Body of pancreas (tissue), 4 donors: Measurements from ENCODE around the gene CARD14.

Source experiments
- POLR2A ChIP-seq, 3 donors: fragments of 450-650 bp; IDR thresholded peaks; one replicate each; pipeline ENCODE4 v1.6.1; 2016; ENCODE audit warnings: antibody characterized with exemption in 3 of 3, mild to moderate bottlenecking in 2 of 3
- TF ChIP-seq, protein P1 (sequence below), 7 experiments: fragments of 450-650 bp in 4 of 7; fragments of 200-600 bp in 3 of 7; sonication (generic) in 3 of 7; IDR thresholded peaks; one replicate each; pipeline ENCODE4 v1.5.1; 2016 to 2019; ENCODE audit warnings: antibody characterized with exemption in 7 of 7

DNA sequence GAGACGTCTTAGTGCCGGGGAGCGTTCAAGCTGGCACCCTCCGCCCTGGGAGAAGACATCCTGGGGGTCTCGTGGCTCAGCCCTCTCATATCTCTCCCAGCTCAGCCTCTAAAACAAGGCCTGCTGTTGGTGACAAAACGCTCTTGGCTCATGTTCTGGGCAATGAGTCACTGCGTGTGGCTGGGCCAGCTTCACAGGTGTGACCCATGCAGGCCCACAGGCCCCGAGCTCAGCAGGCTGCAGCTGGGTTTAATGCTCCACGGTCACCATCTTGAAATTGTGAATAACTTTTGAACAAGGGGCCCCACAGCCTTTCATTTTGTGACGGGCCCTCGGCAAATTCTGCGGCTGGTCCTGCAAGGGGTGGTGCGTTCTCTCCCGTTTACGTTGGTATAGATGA, 46.0 kb upstream of the CARD14 start:
- TF ChIP-seq, protein P1, sequence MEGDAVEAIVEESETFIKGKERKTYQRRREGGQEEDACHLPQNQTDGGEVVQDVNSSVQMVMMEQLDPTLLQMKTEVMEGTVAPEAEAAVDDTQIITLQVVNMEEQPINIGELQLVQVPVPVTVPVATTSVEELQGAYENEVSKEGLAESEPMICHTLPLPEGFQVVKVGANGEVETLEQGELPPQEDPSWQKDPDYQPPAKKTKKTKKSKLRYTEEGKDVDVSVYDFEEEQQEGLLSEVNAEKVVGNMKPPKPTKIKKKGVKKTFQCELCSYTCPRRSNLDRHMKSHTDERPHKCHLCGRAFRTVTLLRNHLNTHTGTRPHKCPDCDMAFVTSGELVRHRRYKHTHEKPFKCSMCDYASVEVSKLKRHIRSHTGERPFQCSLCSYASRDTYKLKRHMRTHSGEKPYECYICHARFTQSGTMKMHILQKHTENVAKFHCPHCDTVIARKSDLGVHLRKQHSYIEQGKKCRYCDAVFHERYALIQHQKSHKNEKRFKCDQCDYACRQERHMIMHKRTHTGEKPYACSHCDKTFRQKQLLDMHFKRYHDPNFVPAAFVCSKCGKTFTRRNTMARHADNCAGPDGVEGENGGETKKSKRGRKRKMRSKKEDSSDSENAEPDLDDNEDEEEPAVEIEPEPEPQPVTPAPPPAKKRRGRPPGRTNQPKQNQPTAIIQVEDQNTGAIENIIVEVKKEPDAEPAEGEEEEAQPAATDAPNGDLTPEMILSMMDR (IDR thresholded peaks at IDR 0.05) = no peak
- TF ChIP-seq POLR2A (IDR thresholded peaks at IDR 0.05) = no peak
